Neural progenitor cell (in vitro differentiated cells): ENCODE data around the gene PKNOX2.

ENCODE experiments used
- EZH2 ChIP-seq: fragments of 200-600 bp; sonication (generic); IDR thresholded peaks from 2 replicates; pipeline ENCODE4 v1.6.1; 2017; ENCODE audit warnings: antibody characterized with exemption, mild to moderate bottlenecking, moderate library complexity
- EZH2phosphoT487 ChIP-seq: fragments of 200-600 bp; sonication (generic); IDR thresholded peaks from 2 replicates; pipeline ENCODE4 v1.6.1; 2017; ENCODE audit warnings: antibody characterized with exemption
- TF ChIP-seq, protein P1 (sequence below): fragments of 200-600 bp; sonication (generic); IDR thresholded peaks from 2 replicates; pipeline ENCODE4 v1.5.1; 2017; ENCODE audit warnings: antibody characterized with exemption, mild to moderate bottlenecking

DNA sequence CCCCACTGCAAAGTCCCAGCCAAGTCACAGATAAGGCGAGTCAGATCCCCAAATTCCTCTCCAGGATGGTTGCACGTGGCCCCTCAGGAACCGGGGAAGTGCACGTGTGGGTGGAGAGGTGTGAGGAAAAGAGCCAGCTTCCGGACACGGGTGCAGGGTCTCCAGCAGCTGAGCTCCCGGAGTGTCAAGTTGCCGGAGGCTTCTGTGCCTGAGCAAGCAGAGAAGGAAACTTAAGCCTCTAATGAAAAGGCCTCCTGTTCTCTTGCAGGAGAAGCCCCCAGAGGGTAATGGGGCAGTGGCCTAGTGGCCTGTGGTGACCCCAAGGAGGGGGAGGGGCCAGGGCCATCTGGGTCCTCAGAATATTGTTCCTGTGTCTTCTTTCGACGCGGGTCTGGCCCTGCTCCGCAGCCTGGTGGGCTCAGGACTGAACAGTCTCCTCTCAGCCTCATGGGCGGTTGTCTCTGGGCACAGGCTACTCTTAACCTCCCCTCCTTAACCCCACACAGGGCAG, 183.6 kb downstream of the PKNOX2 start:
- TF ChIP-seq, protein P1, sequence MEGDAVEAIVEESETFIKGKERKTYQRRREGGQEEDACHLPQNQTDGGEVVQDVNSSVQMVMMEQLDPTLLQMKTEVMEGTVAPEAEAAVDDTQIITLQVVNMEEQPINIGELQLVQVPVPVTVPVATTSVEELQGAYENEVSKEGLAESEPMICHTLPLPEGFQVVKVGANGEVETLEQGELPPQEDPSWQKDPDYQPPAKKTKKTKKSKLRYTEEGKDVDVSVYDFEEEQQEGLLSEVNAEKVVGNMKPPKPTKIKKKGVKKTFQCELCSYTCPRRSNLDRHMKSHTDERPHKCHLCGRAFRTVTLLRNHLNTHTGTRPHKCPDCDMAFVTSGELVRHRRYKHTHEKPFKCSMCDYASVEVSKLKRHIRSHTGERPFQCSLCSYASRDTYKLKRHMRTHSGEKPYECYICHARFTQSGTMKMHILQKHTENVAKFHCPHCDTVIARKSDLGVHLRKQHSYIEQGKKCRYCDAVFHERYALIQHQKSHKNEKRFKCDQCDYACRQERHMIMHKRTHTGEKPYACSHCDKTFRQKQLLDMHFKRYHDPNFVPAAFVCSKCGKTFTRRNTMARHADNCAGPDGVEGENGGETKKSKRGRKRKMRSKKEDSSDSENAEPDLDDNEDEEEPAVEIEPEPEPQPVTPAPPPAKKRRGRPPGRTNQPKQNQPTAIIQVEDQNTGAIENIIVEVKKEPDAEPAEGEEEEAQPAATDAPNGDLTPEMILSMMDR, result no peak
- TF ChIP-seq EZH2 (peak; percentile 39), EZH2phosphoT487 (no peak)
